M059J (cell line): ENCODE measurements around the gene UFC1. TPM values are rescaled to one million over a fixed set of nuclear protein-coding genes. Genes with fewer than 3 reads are reported as not detected.

Source experiments
- total RNA-seq: library from RNA; depleted of rRNA; stranded (reverse); fragments of >200 nt; shearing (Covaris generic); gene quantifications from 2 replicates; pipeline ENCODE4 v1.2.3, GENCODE V29; 2014; rRNA removed

Gene UFC1
- total RNA-seq, 1 experiment from 2014 or later: 97.0 TPM

Other genes starting within 250 kb of the UFC1 start
- gene ITLN2, start 199.2 kb upstream of the UFC1 start, total RNA-seq: not detected in 2 replicates
- 46.8 and 90.8 TPM in 2 replicates for gene F11R, start 132.8 kb upstream of the UFC1 start, total RNA-seq
- 0.27 and 0.44 TPM in 2 replicates for gene TSTD1, start 115.0 kb upstream of the UFC1 start, total RNA-seq
- gene USF1, start 108.0 kb upstream of the UFC1 start, total RNA-seq: 82.7 and 89.0 TPM in 2 replicates
- gene ARHGAP30, start 84.1 kb upstream of the UFC1 start, total RNA-seq: 0.12 TPM in 1 of 2 replicates, not detected in the other
- gene NECTIN4, start 64.4 kb upstream of the UFC1 start, total RNA-seq: not detected in 2 replicates
- 3.0 and 3.9 TPM in 2 replicates for gene KLHDC9, start 55.6 kb upstream of the UFC1 start, total RNA-seq
- gene PFDN2, start 35.9 kb upstream of the UFC1 start, total RNA-seq: 105 and 111 TPM in 2 replicates
- gene NIT1, start 35.9 kb upstream of the UFC1 start, total RNA-seq: 24.5 and 31.5 TPM in 2 replicates
- gene DEDD, start 21.3 kb upstream of the UFC1 start, total RNA-seq: 34.0 and 36.6 TPM in 2 replicates
- gene USP21, start 5.5 kb downstream of the UFC1 start, total RNA-seq: 7.9 and 10.1 TPM in 2 replicates
- gene PPOX, start 12.4 kb downstream of the UFC1 start, total RNA-seq: 6.2 and 7.2 TPM in 2 replicates
- 36.6 and 41.8 TPM in 2 replicates for gene B4GALT3, start 23.5 kb downstream of the UFC1 start, total RNA-seq
- 0.39 and 0.67 TPM in 2 replicates for gene ADAMTS4, start 45.1 kb downstream of the UFC1 start, total RNA-seq
- 58.4 and 111 TPM in 2 replicates for gene NDUFS2, start 48.4 kb downstream of the UFC1 start, total RNA-seq
- not detected in 2 replicates for gene FCER1G, start 61.3 kb downstream of the UFC1 start, total RNA-seq
- gene APOA2, start 69.7 kb downstream of the UFC1 start, total RNA-seq: not detected in 2 replicates
- 13.5 and 14.3 TPM in 2 replicates for gene TOMM40L, start 72.1 kb downstream of the UFC1 start, total RNA-seq
- gene NR1I3, start 84.2 kb downstream of the UFC1 start, total RNA-seq: not detected in 2 replicates
- gene PCP4L1, start 104.8 kb downstream of the UFC1 start, total RNA-seq: not detected in 2 replicates
- 0.62 and 0.89 TPM in 2 replicates for gene MPZ, start 156.0 kb downstream of the UFC1 start, total RNA-seq
- 19.2 and 44.2 TPM in 2 replicates for gene SDHC, start 160.4 kb downstream of the UFC1 start, total RNA-seq
- not detected in 2 replicates for gene CFAP126, start 213.9 kb downstream of the UFC1 start, total RNA-seq